GM06990 (cell line): ENCODE results near the gene ETV3.

Experiments
- DNase-seq: peaks from one replicate; pipeline ENCODE4 v3.0.0-alpha.2; 2011; ENCODE audit not compliant: insufficient read length; ENCODE audit errors: extremely low read depth
- H3K27me3 ChIP-seq: replicated peaks from 2 replicates; pipeline ENCODE4 v1.6.0; 2011; ENCODE audit warnings: low read length; ENCODE audit not compliant: control insufficient read depth, insufficient read depth
- H3K36me3 ChIP-seq: 2 replicates; pipeline ENCODE4 v1.5.1; 2011; ENCODE audit warnings: low read length; ENCODE audit not compliant: control insufficient read depth, insufficient read depth
- H3K4me3 ChIP-seq: replicated peaks from 2 replicates; pipeline ENCODE4 v1.5.1; 2011; ENCODE audit warnings: low read depth, mild to moderate bottlenecking, control low read depth, low read length
- CTCF ChIP-seq: IDR thresholded peaks from 2 replicates; pipeline ENCODE4 v1.5.1; 2011; ENCODE audit warnings: low read length, control low read depth, mild to moderate bottlenecking, inconsistent platforms; ENCODE audit not compliant: insufficient read depth, poor library complexity, severe bottlenecking

The ETV3 gene

GRCh38 chr1:157113106-157113505 is 25.1 kb downstream of the ETV3 start:
- no peak for DNase-seq
- Histone ChIP-seq H3K36me3 (no peaks in the 10 kb centered on the region), H3K27me3 (no peaks in the 10 kb centered on the region; the same call in 1 of the 2 replicates), H3K4me3 (no peak overlapping the region)
- TF ChIP-seq CTCF, result no peak

GRCh38 chr1:157112186-157112867 is 25.9 kb downstream of the ETV3 start:
- Histone ChIP-seq H3K36me3 (no peaks in the 10 kb centered on the region), H3K4me3 (no peak overlapping the region), H3K27me3 (no peaks in the 10 kb centered on the region; the same call in 1 of the 2 replicates)
- DNase-seq, result no peak
- TF ChIP-seq CTCF, result no peak

- TF ChIP-seq CTCF, result no peak
- Histone ChIP-seq H3K4me3 (no peak overlapping the region), H3K36me3 (no peaks in the 10 kb centered on the region), H3K27me3 (no peaks in the 10 kb centered on the region; the same call in 1 of the 2 replicates)
- DNase-seq, result no peak
Measured at GRCh38 chr1:157111396-157112165, 26.6 kb downstream of the ETV3 start.

GRCh38 chr1:157110686-157111085 is 27.5 kb downstream of the ETV3 start:
- Histone ChIP-seq H3K27me3 (no peaks in the 10 kb centered on the region; the same call in 1 of the 2 replicates), H3K4me3 (no peak overlapping the region), H3K36me3 (no peaks in the 10 kb centered on the region)
- TF ChIP-seq CTCF, result no peak
- no peak for DNase-seq

- no peak for TF ChIP-seq CTCF
- H3K36me3 ChIP-seq, result no peaks in the 10 kb centered on the region
- no peak overlapping the region for H3K4me3 ChIP-seq
- H3K27me3 ChIP-seq, result no peaks in the 10 kb centered on the region; the same call in 1 of the 2 replicates
- DNase-seq, result no peak
Measured at GRCh38 chr1:157110003-157110402, 28.2 kb downstream of the ETV3 start.
